Muscle of arm (tissue), 14 donors: ENCODE data around the gene MYOG. TPM values are rescaled to one million over a fixed set of nuclear protein-coding genes. Genes with fewer than 3 reads are reported as not detected.

ENCODE experiments used
- DNase-seq: peaks from one replicate; pipeline ENCODE4 v3.0.0-alpha.2; 2013
- long read RNA-seq, 11 donors: transcript quantifications; one replicate each; lab custom pipeline, GENCODE V29; 2026
- polyA plus RNA-seq, 12 donors: library from polyadenylated mRNA; unstranded; fragments of 120-200 nt; gene quantifications; one replicate each; pipeline ENCODE4 v1.2.1, GENCODE V29; 2013; ENCODE audit not compliant: insufficient read length in 12 of 12

Gene MYOG
- polyA plus RNA-seq: 100 to 1,000 TPM; 147 to 598 (median 360) TPM
- long read RNA-seq, donor 1: 0 reads
- long read RNA-seq, donor 2, transcript MYOG-201 (3 exons, 1,528 nt): major isoform, 450 of 480 reads
- long read RNA-seq, donor 2, partial matches to known transcripts: 13 of 480 reads
- long read RNA-seq, donor 2, other reads (novel, unspliced or antisense): 17 of 480 reads
- long read RNA-seq, donor 3, transcript MYOG-201 (3 exons, 1,528 nt): major isoform, 238 of 248 reads
- long read RNA-seq, donor 3, partial matches to known transcripts: 10 of 248 reads
- long read RNA-seq, donor 3, other reads (novel, unspliced or antisense): 0 of 248 reads
- long read RNA-seq, donor 4, transcript MYOG-201 (3 exons, 1,528 nt): major isoform, 149 of 155 reads
- long read RNA-seq, donor 4, partial matches to known transcripts: 6 of 155 reads
- long read RNA-seq, donor 4, other reads (novel, unspliced or antisense): 0 of 155 reads
- long read RNA-seq, donor 5, transcript MYOG-201 (3 exons, 1,528 nt): major isoform, 577 of 659 reads
- long read RNA-seq, donor 5, partial matches to known transcripts: 47 of 659 reads
- long read RNA-seq, donor 5, other reads (novel, unspliced or antisense): 35 of 659 reads
- long read RNA-seq, donor 6, transcript MYOG-201 (3 exons, 1,528 nt): major isoform, 133 of 156 reads
- long read RNA-seq, donor 6, partial matches to known transcripts: 23 of 156 reads
- long read RNA-seq, donor 6, other reads (novel, unspliced or antisense): 0 of 156 reads
- long read RNA-seq, donor 7, transcript MYOG-201 (3 exons, 1,528 nt): major isoform, 161 of 168 reads
- long read RNA-seq, donor 7, partial matches to known transcripts: 7 of 168 reads
- long read RNA-seq, donor 7, other reads (novel, unspliced or antisense): 0 of 168 reads
- long read RNA-seq, donor 8, transcript MYOG-201 (3 exons, 1,528 nt): major isoform, 443 of 494 reads
- long read RNA-seq, donor 8, partial matches to known transcripts: 38 of 494 reads
- long read RNA-seq, donor 8, other reads (novel, unspliced or antisense): 13 of 494 reads
- long read RNA-seq, donor 9, transcript MYOG-201 (3 exons, 1,528 nt): major isoform, 133 of 142 reads
- long read RNA-seq, donor 9, partial matches to known transcripts: 9 of 142 reads
- long read RNA-seq, donor 9, other reads (novel, unspliced or antisense): 0 of 142 reads
- long read RNA-seq, donor 10, transcript MYOG-201 (3 exons, 1,528 nt): major isoform, 347 of 384 reads
- long read RNA-seq, donor 10, partial matches to known transcripts: 28 of 384 reads
- long read RNA-seq, donor 10, other reads (novel, unspliced or antisense): 9 of 384 reads
- long read RNA-seq, donor 11, transcript MYOG-201 (3 exons, 1,528 nt): major isoform, 249 of 263 reads
- long read RNA-seq, donor 11, partial matches to known transcripts: 8 of 263 reads
- long read RNA-seq, donor 11, other reads (novel, unspliced or antisense): 6 of 263 reads

DNA sequence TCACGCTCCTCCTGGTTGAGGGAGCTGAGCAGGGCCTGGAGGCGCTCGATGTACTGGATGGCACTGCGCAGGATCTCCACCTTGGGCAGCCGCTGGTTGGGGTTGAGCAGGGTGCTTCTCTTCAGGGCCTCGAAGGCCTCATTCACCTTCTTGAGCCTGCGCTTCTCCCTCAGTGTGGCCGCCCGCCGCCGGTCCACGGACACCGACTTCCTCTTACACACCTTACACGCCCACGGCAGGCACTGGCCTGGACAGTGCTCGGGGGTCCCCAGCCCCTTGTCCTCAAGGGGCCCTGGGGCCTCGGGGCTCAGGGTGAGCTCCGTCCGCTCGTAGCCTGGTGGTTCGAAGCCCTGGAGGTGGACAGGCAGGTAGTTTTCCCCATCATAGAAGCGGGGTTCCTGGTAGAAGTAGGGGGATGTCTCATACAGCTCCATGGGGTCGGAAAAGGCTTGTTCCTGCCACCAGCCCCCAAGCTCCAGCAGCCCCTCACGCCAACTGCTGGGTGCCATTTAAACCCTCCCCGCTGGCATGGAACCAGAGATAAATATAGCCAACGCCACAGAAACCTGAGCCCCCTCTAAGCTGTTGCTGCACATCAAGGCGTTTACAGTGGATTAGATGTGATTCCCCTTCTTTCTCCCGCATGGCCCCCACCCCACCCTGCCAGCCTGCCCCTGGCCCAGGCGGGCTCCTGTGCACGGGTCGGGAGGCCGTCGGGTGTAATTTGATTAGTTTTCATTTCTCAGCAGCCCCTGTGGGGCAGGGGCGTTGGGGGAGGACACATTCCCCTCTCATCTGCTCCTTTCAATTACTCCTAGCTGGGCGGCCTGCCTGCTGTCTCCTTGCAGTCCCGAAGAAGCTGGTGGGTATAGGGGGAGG is at the start of gene MYOG:
Gene MYOG (minus strand): TSS at position 485 of the 879 bp plus-strand sequence. CDS start 51 bp downstream, at position 434.
- DNase-seq: peak; percentile 47

DNA sequence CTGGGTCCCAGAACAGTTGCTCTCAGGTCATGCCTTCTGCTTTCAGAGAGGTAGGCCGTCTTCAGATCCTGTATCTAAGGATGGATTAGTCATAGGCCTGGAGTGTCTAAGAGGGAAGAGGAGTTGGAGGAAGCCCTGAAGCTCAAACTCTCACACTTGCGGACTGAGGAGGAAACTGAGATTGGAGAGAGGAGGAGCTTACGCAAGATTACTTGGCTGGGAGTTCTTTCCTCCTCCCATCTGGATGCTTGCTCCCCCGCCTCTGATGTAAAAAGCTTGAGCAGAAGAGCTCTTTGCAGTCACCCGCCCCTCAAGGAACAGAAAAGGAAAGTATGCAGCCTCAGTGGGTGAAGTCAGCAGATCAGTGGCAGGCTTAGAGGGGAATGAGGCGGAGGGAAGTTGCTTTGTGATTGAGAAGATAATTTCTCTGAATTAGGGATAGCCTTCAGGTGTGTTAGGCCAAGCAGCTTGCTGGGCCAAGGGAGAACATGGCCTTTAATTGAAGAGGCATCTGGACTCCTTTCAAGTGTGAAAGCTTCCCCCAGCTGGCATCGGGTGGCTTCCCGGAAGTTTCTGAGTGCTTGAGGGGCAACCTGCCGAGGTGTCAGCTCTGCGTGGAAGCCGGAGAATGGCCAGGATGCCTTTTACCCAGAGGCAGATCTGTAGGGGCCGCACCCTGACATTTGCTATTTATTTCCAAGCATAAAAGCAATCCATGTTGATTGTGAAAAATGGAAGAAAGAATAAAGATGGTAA is 48.3 kb upstream of the MYOG start:
- no peak for DNase-seq

DNA sequence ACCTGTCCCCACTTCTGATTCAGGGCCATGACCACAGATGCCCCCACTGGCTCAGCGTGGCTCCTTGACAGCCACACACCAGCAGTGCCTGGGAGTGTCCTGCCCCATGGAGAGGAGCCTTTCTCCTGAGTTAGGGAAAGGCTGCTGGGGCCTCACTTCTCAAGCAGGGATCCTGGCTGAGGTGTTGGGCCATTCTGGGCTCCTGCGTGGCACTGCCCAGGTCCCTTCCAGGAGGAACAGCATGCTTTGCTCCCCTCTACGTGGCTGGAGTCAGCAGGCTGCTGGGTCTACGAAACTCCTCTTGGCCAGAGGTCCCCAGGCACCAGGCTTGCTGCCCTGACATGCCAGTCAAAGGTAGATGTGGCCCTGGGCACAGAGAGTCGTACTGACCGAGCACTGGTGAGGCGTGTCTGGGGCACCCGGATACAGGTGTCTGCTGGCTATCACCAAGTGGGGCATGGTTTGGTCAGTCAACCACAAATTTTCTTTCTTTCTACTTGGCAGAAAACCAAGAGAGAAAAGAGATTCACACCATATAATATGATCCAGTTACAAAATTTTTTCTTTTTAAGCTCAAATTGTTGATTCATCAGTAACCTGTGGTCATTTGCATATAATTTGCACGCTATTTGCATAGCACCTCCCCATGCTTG is 45.9 kb upstream of the MYOG start:
- DNase-seq: no peak

DNA sequence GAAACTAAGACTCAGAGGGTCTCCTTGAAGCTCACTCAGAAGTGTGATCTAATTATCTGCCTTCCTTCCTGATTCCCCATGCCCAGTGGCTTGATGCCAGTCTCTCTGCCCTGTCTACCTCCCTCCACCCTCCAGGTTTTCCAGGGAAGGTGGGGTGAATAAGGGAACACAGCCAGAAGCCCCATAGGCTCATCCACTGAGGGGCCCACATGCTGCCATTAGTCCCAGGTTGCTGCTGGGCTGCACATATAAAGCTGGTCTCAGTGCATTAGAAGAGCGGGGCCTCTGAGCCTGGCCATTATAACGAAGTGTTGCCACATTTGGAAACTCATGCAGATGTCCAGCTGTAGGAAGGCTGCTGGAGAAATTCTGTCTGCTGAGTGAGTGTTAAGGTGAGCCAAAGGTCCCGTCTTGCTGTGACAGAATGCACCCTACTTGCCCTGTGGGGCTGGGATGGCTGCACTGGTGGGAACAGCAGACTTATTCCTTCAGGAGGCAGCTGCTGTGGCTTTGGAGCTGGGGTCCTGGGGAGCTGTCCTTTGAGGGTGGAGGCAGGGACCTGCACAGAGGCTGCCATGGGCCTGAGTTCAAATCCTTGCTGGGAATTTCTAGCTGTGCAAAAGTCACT is 44.7 kb upstream of the MYOG start:
- DNase-seq: no peak

DNA sequence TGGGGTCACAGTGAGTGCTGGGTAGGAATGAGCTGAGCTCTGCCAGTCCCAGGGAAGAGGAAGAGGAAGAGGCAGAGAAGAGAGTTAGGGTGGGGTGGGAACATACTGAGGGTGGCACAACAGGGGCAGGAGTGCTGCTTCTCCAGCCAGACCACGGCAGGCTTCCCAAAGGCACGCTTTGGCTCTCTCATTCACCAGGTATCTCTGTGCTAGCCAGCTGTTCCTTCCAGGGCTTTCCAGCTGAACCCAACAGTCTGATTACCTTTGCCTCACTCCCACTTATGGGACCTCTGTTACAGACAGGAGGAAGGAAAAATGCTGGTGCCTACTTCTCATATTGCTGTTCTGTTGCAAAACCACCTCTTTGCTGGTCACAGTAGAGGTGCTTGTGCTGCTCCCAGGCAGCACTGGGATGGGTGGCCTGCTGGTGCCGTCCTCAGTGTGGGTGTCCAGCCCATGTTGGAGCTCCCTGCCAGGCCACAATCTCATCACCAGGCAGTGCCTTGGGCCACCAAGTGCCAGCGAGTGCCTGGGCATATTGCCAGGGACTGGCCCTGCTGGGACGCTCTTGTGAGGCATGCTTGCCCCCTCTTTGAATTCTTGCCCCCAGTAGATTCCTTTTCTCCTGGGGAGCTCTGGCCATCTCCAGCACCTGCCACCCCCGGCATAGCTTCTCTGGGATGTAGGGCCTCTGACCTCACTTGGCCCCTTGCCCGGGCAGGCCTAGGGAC is 43.9 kb upstream of the MYOG start:
- DNase-seq: no peak

DNA sequence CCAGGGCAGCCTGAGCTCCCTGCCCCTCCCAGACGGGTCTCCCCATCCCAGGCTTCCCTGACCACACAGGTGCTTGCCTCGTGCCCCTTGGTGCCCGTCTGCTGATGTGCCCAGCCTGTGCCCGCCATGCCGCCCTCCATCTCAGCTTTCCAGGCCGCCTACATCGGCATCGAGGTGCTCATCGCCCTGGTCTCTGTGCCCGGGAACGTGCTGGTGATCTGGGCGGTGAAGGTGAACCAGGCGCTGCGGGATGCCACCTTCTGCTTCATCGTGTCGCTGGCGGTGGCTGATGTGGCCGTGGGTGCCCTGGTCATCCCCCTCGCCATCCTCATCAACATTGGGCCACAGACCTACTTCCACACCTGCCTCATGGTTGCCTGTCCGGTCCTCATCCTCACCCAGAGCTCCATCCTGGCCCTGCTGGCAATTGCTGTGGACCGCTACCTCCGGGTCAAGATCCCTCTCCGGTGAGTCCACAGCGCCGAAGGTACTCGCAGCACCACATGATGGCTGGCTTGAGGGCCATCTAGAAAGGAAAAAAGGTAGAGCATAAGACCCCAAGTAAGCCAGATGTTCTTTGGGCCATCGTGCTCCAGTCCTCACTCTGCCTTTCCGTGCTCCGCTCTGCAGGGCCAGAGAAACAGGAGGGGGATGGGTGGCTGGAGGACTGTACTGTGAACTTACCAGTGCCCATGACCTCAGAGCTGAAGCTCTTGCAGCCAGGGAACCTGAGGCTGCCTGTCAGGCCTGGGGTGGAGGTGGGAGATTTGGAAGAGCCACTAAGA is 43.1 kb upstream of the MYOG start:
- no peak for DNase-seq

DNA sequence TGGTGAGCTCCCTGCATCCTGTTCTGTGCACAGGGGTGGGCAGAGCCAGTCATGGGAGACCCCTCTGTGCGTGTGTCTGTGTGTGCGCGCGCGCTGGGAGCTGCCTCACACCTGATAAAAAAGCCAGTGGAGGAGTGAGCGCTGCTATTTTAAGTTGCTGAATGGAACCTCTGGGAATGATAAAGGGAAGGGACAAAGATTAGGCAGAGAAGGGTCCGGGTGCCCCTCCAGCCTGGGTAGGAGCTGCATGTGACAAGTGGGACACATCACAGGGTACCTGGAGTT is 42.6 kb upstream of the MYOG start:
- DNase-seq: no peak

DNA sequence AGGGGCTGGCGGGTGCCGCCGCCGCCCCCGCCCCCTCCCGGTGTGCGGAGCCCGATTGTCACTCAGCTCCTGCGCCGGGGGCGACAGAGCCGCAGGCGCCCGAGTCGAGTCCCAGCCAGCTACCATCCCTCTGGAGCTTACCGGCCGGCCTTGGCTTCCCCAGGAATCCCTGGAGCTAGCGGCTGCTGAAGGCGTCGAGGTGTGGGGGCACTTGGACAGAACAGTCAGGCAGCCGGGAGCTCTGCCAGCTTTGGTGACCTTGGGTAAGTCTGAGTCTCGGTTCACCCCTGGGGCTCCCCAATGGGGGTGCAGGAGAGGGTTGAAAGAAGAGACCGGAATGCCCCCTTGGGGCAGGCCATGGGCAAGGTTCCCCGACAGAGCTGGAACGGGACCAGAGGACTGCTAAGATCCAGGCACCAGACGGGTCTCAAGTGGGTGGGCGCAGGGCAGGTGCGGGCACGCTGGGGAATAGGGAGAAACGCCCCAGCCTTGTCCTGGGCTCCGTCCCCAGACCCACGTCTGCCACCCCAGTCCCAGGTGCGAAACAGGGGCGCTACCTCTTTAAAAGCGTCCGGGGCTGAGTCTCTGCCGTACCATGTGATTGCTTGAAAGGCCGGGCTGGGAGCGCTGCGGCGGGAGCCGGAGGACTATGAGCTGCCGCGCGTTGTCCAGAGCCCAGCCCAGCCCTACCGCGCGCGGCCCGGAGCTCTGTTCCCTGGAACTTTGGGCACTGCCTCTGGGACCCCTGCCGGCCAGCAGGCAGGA is 42.0 kb upstream of the MYOG start, which contains the start of gene ADORA1:
Gene ADORA1 (plus strand): TSS at position 61 of the 765 bp plus-strand sequence. CDS start 1,116 bp downstream, outside the sequence.
- DNase-seq: peak; percentile 41

DNA sequence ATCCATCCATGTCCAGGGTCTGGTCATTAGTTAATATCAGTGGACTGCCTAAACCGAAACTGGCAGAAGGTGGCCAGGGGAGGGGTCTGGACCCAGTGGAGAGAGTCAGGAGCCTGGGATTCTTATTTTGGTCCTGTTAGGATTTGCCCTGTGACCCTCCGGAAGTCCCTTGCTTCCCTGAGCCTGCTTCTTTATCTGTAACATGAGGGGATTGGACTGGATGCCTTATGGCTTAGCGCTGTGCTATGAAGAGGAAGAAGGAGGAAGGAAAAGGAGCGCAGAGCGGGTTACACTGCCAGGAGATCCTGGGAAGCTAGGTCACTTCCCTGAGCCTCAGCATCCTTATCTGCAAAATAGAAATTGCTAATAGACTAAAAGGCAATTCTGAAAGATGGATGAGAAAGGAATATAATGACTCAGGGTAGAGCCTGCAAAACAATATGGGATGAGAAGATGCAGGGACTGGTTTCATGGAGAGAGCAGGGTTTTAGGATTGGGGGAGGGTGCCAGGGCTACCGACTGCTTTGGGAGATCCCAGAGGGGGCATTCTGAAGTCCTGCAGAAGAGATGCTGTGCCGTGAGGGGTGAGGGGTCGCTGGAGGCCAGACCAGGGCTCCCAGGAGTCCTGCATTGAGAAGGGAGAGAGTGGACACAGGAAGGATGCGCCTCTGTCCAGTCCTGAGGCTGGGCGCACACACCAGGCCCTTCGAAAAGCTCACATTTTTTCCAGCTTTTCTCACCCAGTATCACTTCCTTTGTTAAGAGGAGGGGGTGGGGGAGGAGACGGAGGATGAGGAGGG is 41.3 kb upstream of the MYOG start:
- no peak for DNase-seq

DNA sequence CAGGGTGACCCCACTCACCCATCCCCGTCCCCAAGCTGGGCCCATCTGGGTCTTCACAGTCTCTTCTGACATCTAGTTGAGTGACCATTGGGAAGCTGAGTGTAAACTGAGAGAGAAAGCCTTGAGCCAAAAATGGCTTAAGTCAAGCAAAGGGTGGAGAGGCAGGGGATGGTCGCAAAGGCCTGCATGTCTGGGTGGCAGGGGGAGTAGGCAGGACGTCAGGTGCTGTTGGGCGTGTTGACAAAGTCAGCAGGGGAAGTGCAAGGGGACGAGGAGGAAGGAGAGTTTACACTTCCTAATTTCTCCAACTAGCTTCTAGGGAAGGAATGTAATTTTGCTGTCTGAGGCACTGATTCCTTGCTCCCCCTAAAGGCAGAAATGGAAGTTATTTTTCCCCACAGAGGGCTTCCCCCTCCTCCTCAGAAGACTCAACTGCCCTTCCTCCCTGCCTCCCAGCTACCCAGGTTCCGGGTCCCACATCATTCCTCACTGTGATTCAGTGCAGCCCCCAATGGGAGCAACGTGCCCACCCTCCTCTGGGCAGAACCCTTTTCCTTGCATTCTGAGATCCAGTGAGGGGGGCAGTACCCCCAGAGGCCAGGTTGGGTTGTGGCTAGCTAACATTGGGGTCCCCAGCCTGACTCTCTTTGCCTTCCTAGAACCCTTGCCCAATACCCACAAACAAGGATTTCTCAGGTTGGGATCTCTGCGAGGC is 40.5 kb upstream of the MYOG start:
- DNase-seq: no peak

DNA sequence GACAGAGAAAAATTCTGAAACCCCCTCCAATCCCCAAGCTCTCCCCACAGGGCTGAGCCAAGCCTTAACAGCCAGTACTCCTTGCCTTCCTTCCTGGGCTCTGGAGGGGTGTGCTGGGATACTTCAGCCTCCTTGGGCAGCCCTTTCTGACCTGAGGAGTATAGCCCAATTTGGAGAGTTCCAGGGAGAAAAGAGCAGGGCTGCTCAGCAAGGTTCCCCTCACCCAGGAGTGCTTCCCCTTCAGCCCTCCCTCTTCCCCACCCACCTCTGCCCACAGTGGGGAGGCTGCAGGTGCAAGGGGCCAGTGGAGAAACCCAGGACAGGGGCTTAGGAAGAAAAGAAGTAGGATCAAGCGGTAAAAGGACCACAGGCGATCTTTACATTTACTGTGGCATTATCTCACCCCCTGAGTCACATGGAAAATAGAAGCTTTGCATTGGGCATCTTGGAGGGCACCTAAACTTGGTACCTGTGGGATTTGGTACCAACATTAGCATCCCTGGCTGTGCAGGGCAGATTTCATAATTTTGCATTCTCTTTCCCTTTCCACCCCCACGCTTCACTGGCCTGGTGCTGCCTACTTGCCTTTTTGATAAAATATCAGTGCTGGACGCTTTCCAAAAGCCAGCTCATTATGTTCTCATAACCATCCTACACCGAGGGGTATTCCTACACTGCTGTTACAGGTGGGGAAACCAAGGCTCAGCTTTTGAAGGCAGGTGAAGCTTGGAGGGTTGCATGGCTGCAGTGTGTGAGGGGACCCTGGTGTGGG is 38.9 kb upstream of the MYOG start:
- no peak for DNase-seq

DNA sequence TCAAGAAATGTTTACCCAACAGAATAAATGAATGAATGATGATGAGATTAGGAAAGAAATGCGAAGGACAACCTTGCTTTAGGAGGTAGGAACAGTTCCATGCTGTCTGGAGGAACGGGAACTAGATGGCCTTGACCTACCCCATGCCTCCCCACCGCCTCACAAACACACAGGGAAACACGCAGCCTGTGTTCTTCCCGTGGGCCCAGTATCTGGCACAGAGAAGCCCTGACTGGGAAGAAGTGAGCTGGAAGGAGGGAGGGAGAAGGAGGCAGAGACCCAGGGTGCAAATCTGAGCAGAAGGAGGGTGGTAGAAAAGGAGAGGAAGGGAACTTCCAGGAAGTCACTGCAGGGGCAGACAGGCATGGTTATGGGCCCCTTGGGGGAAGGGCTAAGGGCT is 38.2 kb upstream of the MYOG start:
- DNase-seq: no peak

DNA sequence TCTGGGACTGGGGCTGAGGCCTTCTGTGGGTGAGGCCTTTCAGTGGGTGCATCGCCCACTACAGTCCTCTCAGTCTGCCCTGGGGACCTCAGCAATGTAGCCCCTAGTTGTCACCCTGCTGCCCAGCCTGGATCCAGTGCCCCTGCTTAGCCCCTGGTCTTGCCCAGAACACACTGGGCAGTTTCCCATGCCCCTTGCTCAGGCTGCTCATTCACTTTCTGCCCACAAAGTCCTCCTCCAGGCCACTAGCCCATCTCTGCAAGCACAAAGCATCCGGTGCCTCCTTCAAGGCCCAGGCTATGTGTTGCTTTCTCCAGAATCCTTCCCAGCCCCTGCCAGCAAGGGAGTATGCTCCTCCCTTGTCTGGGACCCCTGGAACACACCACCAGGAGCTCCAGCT is 36.3 kb upstream of the MYOG start:
- no peak for DNase-seq
